WTC11 (cell line): Measurements from ENCODE around the gene SDK2. TPM values are rescaled to one million over a fixed set of nuclear protein-coding genes. Genes with fewer than 3 reads are reported as not detected.

Experiments used
- ATAC-seq: fragments of 200-7000 bp; cut with Tn5 transposase; 2 replicates; pipeline ENCODE4 v1.10.0; 2021; ENCODE audit warnings: mild to moderate bottlenecking, moderate library complexity
- CTCF ChIA-PET: fragments of 300-600 bp; sonication (Branson Sonifier 250); formaldehyde crosslinking; loops from one replicate; lab custom pipeline; 2021; ENCODE audit warnings: antibody characterized with exemption; lab: Charles Lee
- POLR2A ChIA-PET: fragments of 350-600 bp; sonication (Branson Sonifier 250); formaldehyde crosslinking; loops from one replicate; lab custom pipeline; 2021; ENCODE audit warnings: antibody characterized with exemption; lab: Charles Lee
- DNase-seq: peaks from one replicate; pipeline ENCODE4 v3.0.0; 2021; ENCODE audit warnings: low spot score
- H3K27ac Mint-ChIP-seq: 2 replicates; pipeline ENCODE4 v1.8.0; 2021; ENCODE audit warnings: mixed read lengths
- H3K27me3 Mint-ChIP-seq: 2 replicates; pipeline ENCODE4 v1.8.0; 2021; ENCODE audit warnings: low read depth, mild to moderate bottlenecking, moderate library complexity, mixed read lengths
- H3K36me3 Mint-ChIP-seq: 2 replicates; pipeline ENCODE4 v1.8.0; 2021; ENCODE audit warnings: mixed read lengths
- H3K4me1 Mint-ChIP-seq: 2 replicates; pipeline ENCODE4 v1.8.0; 2022; ENCODE audit warnings: mixed read lengths
- H3K4me3 Mint-ChIP-seq: 2 replicates; pipeline ENCODE4 v1.8.0; 2021; ENCODE audit warnings: mild to moderate bottlenecking, moderate library complexity, mixed read lengths
- H3K9me3 Mint-ChIP-seq: 2 replicates; pipeline ENCODE4 v1.8.0; 2021; ENCODE audit warnings: mixed read lengths
- ATF1 ChIP-seq: sonication (generic); formaldehyde crosslinking; IDR thresholded peaks from 2 replicates; pipeline ENCODE4 v1.8.1; 2023; ENCODE audit warnings: mild to moderate bottlenecking, moderate library complexity, missing genetic modification reagents
- CREM ChIP-seq: sonication (generic); formaldehyde crosslinking; IDR thresholded peaks from 2 replicates; pipeline ENCODE4 v1.8.1; 2022; ENCODE audit warnings: mild to moderate bottlenecking, missing genetic modification reagents, moderate library complexity
- NR1H2 ChIP-seq: sonication (generic); formaldehyde crosslinking; IDR thresholded peaks from 2 replicates; pipeline ENCODE4 v1.9.0; 2021; ENCODE audit warnings: mild to moderate bottlenecking, moderate library complexity, missing genetic modification reagents
- RELA ChIP-seq: sonication (generic); formaldehyde crosslinking; IDR thresholded peaks from 2 replicates; pipeline ENCODE4 v1.8.1; 2022; ENCODE audit warnings: missing genetic modification reagents, mild to moderate bottlenecking, borderline replicate concordance
- SMAD3 ChIP-seq: sonication (generic); formaldehyde crosslinking; IDR thresholded peaks from 2 replicates; pipeline ENCODE4 v1.8.0; 2022; ENCODE audit warnings: missing genetic modification reagents, mild to moderate bottlenecking, borderline replicate concordance
- SMAD4 ChIP-seq: sonication (generic); formaldehyde crosslinking; IDR thresholded peaks from 2 replicates; pipeline ENCODE4 v1.8.0; 2022; ENCODE audit warnings: mild to moderate bottlenecking, missing genetic modification reagents
- ZBTB21 ChIP-seq: sonication (generic); formaldehyde crosslinking; IDR thresholded peaks from 2 replicates; pipeline ENCODE4 v1.8.1; 2023; ENCODE audit warnings: mild to moderate bottlenecking, missing genetic modification reagents, borderline replicate concordance
- ZNF121 ChIP-seq: sonication (generic); formaldehyde crosslinking; IDR thresholded peaks from 2 replicates; pipeline ENCODE4 v1.8.0; 2023; ENCODE audit warnings: missing genetic modification reagents
- ZNF263 ChIP-seq: sonication (generic); formaldehyde crosslinking; IDR thresholded peaks from 2 replicates; pipeline ENCODE4 v1.8.1; 2022; ENCODE audit warnings: low read depth, mild to moderate bottlenecking, moderate library complexity, missing genetic modification reagents
- ZNF317 ChIP-seq: sonication (generic); formaldehyde crosslinking; IDR thresholded peaks from 2 replicates; pipeline ENCODE4 v1.8.1; 2023; ENCODE audit warnings: low read depth, mild to moderate bottlenecking, moderate library complexity, missing genetic modification reagents, borderline replicate concordance
- ZNF423 ChIP-seq: fragments of 250-450 bp; sonication (Bioruptor Pico); IDR thresholded peaks from 2 replicates; pipeline ENCODE4 v2.1.2; 2022; ENCODE audit warnings: mild to moderate bottlenecking, moderate library complexity
- total RNA-seq: library from RNA; stranded (reverse); gene quantifications from 3 replicates; pipeline ENCODE4 v1.2.3, GENCODE V29; 2021
- TF ChIP-seq, protein P1 (sequence below): fragments of 250-450 bp; sonication (Bioruptor Pico); IDR thresholded peaks from 2 replicates; pipeline ENCODE4 v1.8.0; 2021; ENCODE audit warnings: mild to moderate bottlenecking
- TF ChIP-seq, protein P2 (sequence below): fragments of 250-450 bp; sonication (Bioruptor Pico); IDR thresholded peaks from 2 replicates; pipeline ENCODE4 v1.9.0; 2021; ENCODE audit warnings: moderate library complexity, mild to moderate bottlenecking, inconsistent platforms, borderline replicate concordance
- TF ChIP-seq, protein P3 (sequence below): fragments of 250-450 bp; sonication (Bioruptor Pico); IDR thresholded peaks from 2 replicates; pipeline ENCODE4 v1.9.0; 2021; ENCODE audit warnings: mild to moderate bottlenecking
- TF ChIP-seq, protein P4 (sequence below): fragments of 250-450 bp; sonication (Bioruptor Pico); IDR thresholded peaks from 2 replicates; pipeline ENCODE4 v2.1.2; 2022; ENCODE audit warnings: mild to moderate bottlenecking, moderate library complexity
- TF ChIP-seq, protein P5 (sequence below): sonication (generic); formaldehyde crosslinking; IDR thresholded peaks from 2 replicates; pipeline ENCODE4 v1.8.1; 2022; ENCODE audit warnings: missing genetic modification reagents, borderline replicate concordance
- TF ChIP-seq, protein P6 (sequence below): sonication (generic); formaldehyde crosslinking; IDR thresholded peaks from 2 replicates; pipeline ENCODE4 v1.8.0; 2023; ENCODE audit warnings: missing genetic modification reagents, mild to moderate bottlenecking, borderline replicate concordance
- TF ChIP-seq, protein P7 (sequence below): sonication (generic); formaldehyde crosslinking; IDR thresholded peaks from 2 replicates; pipeline ENCODE4 v1.8.0; 2022; ENCODE audit warnings: mild to moderate bottlenecking, missing genetic modification reagents
- TF ChIP-seq, protein P8 (sequence below): sonication (generic); formaldehyde crosslinking; IDR thresholded peaks from 2 replicates; pipeline ENCODE4 v1.8.1; 2022; ENCODE audit warnings: low read depth, mild to moderate bottlenecking, moderate library complexity, missing genetic modification reagents, borderline replicate concordance
- TF ChIP-seq, protein P9 (sequence below): sonication (generic); formaldehyde crosslinking; conservative IDR thresholded peaks from 2 replicates; pipeline ENCODE4 v1.8.1; 2023; ENCODE audit warnings: mild to moderate bottlenecking, low read depth, missing genetic modification reagents, moderate library complexity

The SDK2 gene
- total RNA-seq, 1 experiment from 2014 or later: 14.8 TPM

DNA sequence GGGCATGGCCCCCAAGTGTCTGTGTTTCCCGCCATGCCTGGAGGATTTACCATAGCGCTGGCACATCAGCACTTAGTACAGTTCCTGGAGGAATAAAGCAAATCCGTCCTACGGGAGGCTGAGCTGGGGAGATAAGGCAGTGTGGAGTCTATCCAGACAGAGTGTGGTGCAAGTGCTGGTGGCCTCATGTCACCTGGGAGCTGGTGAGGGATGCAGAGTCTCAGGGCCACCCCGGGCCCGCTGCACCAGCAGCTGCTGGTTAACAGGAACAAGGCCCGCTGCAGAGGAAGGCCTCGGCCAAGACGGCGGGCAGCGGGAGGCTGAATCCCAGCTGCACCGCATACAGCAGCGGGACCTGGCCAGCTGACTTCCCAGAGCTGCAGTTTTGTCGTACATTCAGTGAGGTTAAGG is 275.1 kb downstream of the SDK2 start (continued):
- TF ChIP-seq, protein P1, sequence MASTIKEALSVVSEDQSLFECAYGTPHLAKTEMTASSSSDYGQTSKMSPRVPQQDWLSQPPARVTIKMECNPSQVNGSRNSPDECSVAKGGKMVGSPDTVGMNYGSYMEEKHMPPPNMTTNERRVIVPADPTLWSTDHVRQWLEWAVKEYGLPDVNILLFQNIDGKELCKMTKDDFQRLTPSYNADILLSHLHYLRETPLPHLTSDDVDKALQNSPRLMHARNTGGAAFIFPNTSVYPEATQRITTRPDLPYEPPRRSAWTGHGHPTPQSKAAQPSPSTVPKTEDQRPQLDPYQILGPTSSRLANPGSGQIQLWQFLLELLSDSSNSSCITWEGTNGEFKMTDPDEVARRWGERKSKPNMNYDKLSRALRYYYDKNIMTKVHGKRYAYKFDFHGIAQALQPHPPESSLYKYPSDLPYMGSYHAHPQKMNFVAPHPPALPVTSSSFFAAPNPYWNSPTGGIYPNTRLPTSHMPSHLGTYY: no peak
- TF ChIP-seq, protein P2, sequence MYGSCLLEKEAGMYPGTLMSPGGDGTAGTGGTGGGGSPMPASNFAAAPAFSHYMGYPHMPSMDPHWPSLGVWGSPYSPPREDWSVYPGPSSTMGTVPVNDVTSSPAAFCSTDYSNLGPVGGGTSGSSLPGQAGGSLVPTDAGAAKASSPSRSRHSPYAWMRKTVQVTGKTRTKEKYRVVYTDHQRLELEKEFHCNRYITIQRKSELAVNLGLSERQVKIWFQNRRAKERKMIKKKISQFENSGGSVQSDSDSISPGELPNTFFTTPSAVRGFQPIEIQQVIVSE: no peak
- no peak for TF ChIP-seq ZNF423 (CRISPR knock-in tag)
- no peak for TF ChIP-seq SMAD3
- TF ChIP-seq, protein P3, sequence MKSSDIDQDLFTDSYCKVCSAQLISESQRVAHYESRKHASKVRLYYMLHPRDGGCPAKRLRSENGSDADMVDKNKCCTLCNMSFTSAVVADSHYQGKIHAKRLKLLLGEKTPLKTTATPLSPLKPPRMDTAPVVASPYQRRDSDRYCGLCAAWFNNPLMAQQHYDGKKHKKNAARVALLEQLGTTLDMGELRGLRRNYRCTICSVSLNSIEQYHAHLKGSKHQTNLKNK (CRISPR knock-in tag): no peak
- TF ChIP-seq ZNF263 (CRISPR knock-in tag): no peak
- TF ChIP-seq ATF1 (CRISPR knock-in tag): no peak
- TF ChIP-seq ZBTB21 (CRISPR knock-in tag): no peak
- TF ChIP-seq ZNF317 (CRISPR knock-in tag): no peak
- no peak for TF ChIP-seq CREM (CRISPR knock-in tag)
- no peak for TF ChIP-seq NR1H2 (CRISPR knock-in tag)
- no peak for TF ChIP-seq SMAD4 (CRISPR knock-in tag)
- no peak for TF ChIP-seq RELA
- TF ChIP-seq, protein P4, sequence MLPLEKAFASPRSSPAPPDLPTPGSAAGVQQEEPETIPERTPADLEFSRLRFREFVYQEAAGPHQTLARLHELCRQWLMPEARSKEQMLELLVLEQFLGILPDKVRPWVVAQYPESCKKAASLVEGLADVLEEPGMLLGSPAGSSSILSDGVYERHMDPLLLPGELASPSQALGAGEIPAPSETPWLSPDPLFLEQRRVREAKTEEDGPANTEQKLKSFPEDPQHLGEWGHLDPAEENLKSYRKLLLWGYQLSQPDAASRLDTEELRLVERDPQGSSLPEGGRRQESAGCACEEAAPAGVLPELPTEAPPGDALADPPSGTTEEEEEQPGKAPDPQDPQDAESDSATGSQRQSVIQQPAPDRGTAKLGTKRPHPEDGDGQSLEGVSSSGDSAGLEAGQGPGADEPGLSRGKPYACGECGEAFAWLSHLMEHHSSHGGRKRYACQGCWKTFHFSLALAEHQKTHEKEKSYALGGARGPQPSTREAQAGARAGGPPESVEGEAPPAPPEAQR: no peak
- TF ChIP-seq, protein P5, sequence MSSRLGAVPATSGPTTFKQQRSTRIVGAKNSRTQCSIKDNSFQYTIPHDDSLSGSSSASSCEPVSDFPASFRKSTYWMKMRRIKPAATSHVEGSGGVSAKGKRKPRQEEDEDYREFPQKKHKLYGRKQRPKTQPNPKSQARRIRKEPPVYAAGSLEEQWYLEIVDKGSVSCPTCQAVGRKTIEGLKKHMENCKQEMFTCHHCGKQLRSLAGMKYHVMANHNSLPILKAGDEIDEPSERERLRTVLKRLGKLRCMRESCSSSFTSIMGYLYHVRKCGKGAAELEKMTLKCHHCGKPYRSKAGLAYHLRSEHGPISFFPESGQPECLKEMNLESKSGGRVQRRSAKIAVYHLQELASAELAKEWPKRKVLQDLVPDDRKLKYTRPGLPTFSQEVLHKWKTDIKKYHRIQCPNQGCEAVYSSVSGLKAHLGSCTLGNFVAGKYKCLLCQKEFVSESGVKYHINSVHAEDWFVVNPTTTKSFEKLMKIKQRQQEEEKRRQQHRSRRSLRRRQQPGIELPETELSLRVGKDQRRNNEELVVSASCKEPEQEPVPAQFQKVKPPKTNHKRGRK: no peak
- TF ChIP-seq, all 79 proteins: peak for 0

DNA sequence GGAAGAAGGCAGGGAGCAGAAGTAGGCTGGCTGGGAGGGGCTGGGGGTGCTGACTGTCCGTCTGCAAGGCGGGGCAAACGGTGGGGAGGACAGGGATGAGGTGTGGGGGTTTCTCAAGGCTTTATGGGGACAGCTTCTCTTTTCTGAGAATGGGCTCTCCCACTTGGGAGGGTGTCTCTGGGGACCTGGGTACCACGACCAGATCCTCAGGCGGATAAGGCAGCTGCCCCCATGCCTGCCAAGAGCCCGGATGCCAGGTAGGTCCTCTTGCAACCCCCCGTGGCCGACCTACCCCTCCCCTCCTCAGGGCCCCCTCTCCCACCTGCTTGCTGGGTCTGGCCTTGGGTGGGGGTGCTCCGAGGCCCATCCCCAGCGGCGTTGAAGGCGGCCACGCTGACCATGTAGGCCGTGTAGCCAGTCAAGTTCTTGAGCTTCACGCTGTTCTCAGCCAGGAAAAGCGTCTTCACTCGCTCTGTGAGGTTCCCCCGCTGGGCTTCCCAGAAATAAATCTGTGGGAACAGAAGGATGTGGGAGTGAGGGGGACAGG is 276.1 kb downstream of the SDK2 start:
- Mint-ChIP-seq H3K9me3 (no peaks in the 10 kb centered on the region), H3K27ac (no peak overlapping the region), H3K4me3 (no peak overlapping the region), H3K27me3 (no peaks in the 10 kb centered on the region), H3K36me3 (no peaks in the 10 kb centered on the region), H3K4me1 (peaks cover 33% of the 10 kb centered on the region)
- ATAC-seq (no peak), DNase-seq (no peak)
- CTCF ChIA-PET: interaction anchor here (0.6 to 4.6 kb wide), 3 partner anchors 57 to 205 kb away, joined by 3 to 143 read pairs (median 88); partner anchors contain the start of gene CDC42EP4
- POLR2A ChIA-PET: no interaction called here
- TF ChIP-seq RELA (no peak), SMAD4 (CRISPR knock-in tag) (no peak), ZNF121 (no peak)
- TF ChIP-seq, protein P6, sequence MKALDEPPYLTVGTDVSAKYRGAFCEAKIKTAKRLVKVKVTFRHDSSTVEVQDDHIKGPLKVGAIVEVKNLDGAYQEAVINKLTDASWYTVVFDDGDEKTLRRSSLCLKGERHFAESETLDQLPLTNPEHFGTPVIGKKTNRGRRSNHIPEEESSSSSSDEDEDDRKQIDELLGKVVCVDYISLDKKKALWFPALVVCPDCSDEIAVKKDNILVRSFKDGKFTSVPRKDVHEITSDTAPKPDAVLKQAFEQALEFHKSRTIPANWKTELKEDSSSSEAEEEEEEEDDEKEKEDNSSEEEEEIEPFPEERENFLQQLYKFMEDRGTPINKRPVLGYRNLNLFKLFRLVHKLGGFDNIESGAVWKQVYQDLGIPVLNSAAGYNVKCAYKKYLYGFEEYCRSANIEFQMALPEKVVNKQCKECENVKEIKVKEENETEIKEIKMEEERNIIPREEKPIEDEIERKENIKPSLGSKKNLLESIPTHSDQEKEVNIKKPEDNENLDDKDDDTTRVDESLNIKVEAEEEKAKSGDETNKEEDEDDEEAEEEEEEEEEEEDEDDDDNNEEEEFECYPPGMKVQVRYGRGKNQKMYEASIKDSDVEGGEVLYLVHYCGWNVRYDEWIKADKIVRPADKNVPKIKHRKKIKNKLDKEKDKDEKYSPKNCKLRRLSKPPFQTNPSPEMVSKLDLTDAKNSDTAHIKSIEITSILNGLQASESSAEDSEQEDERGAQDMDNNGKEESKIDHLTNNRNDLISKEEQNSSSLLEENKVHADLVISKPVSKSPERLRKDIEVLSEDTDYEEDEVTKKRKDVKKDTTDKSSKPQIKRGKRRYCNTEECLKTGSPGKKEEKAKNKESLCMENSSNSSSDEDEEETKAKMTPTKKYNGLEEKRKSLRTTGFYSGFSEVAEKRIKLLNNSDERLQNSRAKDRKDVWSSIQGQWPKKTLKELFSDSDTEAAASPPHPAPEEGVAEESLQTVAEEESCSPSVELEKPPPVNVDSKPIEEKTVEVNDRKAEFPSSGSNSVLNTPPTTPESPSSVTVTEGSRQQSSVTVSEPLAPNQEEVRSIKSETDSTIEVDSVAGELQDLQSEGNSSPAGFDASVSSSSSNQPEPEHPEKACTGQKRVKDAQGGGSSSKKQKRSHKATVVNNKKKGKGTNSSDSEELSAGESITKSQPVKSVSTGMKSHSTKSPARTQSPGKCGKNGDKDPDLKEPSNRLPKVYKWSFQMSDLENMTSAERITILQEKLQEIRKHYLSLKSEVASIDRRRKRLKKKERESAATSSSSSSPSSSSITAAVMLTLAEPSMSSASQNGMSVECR (CRISPR knock-in tag): no peak
- TF ChIP-seq, protein P7, sequence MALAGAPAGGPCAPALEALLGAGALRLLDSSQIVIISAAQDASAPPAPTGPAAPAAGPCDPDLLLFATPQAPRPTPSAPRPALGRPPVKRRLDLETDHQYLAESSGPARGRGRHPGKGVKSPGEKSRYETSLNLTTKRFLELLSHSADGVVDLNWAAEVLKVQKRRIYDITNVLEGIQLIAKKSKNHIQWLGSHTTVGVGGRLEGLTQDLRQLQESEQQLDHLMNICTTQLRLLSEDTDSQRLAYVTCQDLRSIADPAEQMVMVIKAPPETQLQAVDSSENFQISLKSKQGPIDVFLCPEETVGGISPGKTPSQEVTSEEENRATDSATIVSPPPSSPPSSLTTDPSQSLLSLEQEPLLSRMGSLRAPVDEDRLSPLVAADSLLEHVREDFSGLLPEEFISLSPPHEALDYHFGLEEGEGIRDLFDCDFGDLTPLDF (CRISPR knock-in tag): no peak
- TF ChIP-seq, protein P8, sequence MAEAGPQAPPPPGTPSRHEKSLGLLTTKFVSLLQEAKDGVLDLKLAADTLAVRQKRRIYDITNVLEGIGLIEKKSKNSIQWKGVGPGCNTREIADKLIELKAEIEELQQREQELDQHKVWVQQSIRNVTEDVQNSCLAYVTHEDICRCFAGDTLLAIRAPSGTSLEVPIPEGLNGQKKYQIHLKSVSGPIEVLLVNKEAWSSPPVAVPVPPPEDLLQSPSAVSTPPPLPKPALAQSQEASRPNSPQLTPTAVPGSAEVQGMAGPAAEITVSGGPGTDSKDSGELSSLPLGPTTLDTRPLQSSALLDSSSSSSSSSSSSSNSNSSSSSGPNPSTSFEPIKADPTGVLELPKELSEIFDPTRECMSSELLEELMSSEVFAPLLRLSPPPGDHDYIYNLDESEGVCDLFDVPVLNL: no peak
- TF ChIP-seq, protein P9, sequence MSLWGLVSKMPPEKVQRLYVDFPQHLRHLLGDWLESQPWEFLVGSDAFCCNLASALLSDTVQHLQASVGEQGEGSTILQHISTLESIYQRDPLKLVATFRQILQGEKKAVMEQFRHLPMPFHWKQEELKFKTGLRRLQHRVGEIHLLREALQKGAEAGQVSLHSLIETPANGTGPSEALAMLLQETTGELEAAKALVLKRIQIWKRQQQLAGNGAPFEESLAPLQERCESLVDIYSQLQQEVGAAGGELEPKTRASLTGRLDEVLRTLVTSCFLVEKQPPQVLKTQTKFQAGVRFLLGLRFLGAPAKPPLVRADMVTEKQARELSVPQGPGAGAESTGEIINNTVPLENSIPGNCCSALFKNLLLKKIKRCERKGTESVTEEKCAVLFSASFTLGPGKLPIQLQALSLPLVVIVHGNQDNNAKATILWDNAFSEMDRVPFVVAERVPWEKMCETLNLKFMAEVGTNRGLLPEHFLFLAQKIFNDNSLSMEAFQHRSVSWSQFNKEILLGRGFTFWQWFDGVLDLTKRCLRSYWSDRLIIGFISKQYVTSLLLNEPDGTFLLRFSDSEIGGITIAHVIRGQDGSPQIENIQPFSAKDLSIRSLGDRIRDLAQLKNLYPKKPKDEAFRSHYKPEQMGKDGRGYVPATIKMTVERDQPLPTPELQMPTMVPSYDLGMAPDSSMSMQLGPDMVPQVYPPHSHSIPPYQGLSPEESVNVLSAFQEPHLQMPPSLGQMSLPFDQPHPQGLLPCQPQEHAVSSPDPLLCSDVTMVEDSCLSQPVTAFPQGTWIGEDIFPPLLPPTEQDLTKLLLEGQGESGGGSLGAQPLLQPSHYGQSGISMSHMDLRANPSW (CRISPR knock-in tag): no peak
